Body of pancreas (tissue), 4 donors: ENCODE data around the gene HTR1E. TPM values are rescaled to one million over a fixed set of nuclear protein-coding genes. Genes with fewer than 3 reads are reported as not detected.
"Not testable (repeated sequence)": the region's sequence is repeated elsewhere in the genome, so short reads cannot be mapped to it uniquely, and the experiment has no call there.

Experiments
- ATAC-seq: fragments of 150-250 bp; one replicate; pipeline ENCODE4 v1.9.1; 2016
- DNase-seq, 4 donors: peaks; one replicate each; pipeline ENCODE4 v3.0.0-alpha.2; 2019
- H3K27ac ChIP-seq, 4 donors: fragments of 200-600 bp; sonication (generic); 1 replicate in 3 of 4; 2 replicates in 1 of 4; pipeline versions ENCODE4 v1.5.1 to v1.6.1; 2016 to 2019; ENCODE audit warnings: mild to moderate bottlenecking in 1 of 4, mixed read lengths in 1 of 4, moderate library complexity in 1 of 4
- H3K27me3 ChIP-seq, 2 donors: fragments of 200-600 bp; sonication (generic); one replicate each; pipeline ENCODE4 v1.6.0; 2016; ENCODE audit warnings: mild to moderate bottlenecking in 1 of 2
- H3K36me3 ChIP-seq, 2 donors: fragments of 200-600 bp; sonication (generic); replicated peaks in 1 of 2; 2 replicates each; pipeline ENCODE4 v1.5.1; 2016; ENCODE audit warnings: low read depth in 2 of 2; ENCODE audit not compliant: insufficient read depth in 1 of 2
- H3K4me1 ChIP-seq: fragments of 200-600 bp; sonication (generic); one replicate; pipeline ENCODE4 v1.6.0; 2016
- H3K4me3 ChIP-seq, 2 donors: fragments of 200-600 bp; sonication (generic); 1 replicate in 1 of 2; 2 replicates in 1 of 2; pipeline ENCODE4 v1.5.1; 2016 to 2019
- H3K9me3 ChIP-seq, 3 donors: fragments of 200-600 bp; sonication (generic); 1 replicate in 2 of 3; 2 replicates in 1 of 3; pipeline ENCODE4 v1.5.1; 2016
- CTCF ChIP-seq, 7 experiments: fragments of 450-650 bp in 4 of 7; fragments of 200-600 bp in 3 of 7; sonication (generic) in 3 of 7; IDR thresholded peaks; one replicate each; pipeline ENCODE4 v1.5.1; 2016 to 2019; ENCODE audit warnings: antibody characterized with exemption in 7 of 7
- POLR2A ChIP-seq, 3 donors: fragments of 450-650 bp; IDR thresholded peaks; one replicate each; pipeline ENCODE4 v1.6.1; 2016; ENCODE audit warnings: antibody characterized with exemption in 3 of 3, mild to moderate bottlenecking in 2 of 3
- WGBS, 2 donors: methylation state at CpG; one replicate each; pipeline ENCODE4 v1.1.5; 2017; 5-methylcytosine and 5-hydroxymethylcytosine counted together
- intact Hi-C: fragments of 100-400 bp; cut with DNase I; formaldehyde crosslinking; loops from one replicate; pipeline ENCODE4 v1.15.1; 2023
- total RNA-seq, 2 donors: library from RNA; depleted of rRNA; stranded (reverse); fragments of >200 nt; gene quantifications; one replicate each; pipeline ENCODE4 v1.1.0, GENCODE V29; 2016

HTR1E gene
- total RNA-seq, 2 donors from 2014 or later: not detected

DNA sequence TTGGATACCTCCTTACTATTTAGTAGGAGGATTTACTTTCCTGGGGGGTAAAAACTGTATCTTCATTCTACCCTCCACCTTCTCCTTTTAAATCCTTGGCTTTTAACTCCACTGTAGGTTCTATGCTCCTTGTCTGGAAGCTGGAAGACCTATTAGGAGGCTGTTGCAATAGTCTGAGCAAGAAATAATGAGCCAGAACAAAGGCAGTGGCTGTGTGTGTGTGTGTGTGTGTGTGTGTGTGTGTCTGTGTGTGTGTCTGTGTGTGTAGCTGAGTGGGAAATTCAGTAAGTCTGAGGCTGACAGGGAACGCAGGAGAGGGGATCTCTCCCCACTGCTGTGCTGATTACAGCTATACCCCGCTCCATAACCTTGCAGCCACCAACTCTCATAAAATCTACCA is 35.8 kb downstream of the HTR1E start:
- Histone ChIP-seq H3K36me3 (no peaks in the 10 kb centered on the region), H3K4me3 (no peak overlapping the region), H3K4me1 (peaks cover 7% of the 10 kb centered on the region), H3K27me3 (no peaks in the 10 kb centered on the region), H3K9me3 (no peaks in the 10 kb centered on the region), H3K27ac (no peak overlapping the region)
- no peak for ATAC-seq
- 77 to 84% methylated on average over 2 of the region's 2 CpGs for WGBS, 2 donors
- TF ChIP-seq CTCF (IDR thresholded peaks at IDR 0.05): no peak
- TF ChIP-seq POLR2A (IDR thresholded peaks at IDR 0.05): no peak
- DNase-seq: no peak
- intact Hi-C loops: no loop called here

GRCh38 chr6:86978251-86978650 is 40.9 kb downstream of the HTR1E start:
- intact Hi-C loops: no loop called here
- Histone ChIP-seq H3K36me3 (no peaks in the 10 kb centered on the region), H3K4me1 (no peaks in the 10 kb centered on the region), H3K27ac (no peak overlapping the region), H3K9me3 (no peaks in the 10 kb centered on the region), H3K4me3 (no peak overlapping the region), H3K27me3 (no peaks in the 10 kb centered on the region)
- WGBS, 2 donors: 91 to 92% methylated on average over 2 of the region's 2 CpGs
- ATAC-seq (no peak), DNase-seq (no peak)
- TF ChIP-seq CTCF (IDR thresholded peaks at IDR 0.05): no peak
- TF ChIP-seq POLR2A (IDR thresholded peaks at IDR 0.05): no peak

- DNase-seq (no peak), ATAC-seq (no peak)
- Histone ChIP-seq H3K27ac (no peak overlapping the region), H3K4me1 (no peaks in the 10 kb centered on the region), H3K27me3 (no peaks in the 10 kb centered on the region), H3K4me3 (no peak overlapping the region), H3K9me3 (no peaks in the 10 kb centered on the region), H3K36me3 (no peaks in the 10 kb centered on the region)
- TF ChIP-seq CTCF (IDR thresholded peaks at IDR 0.05) (no peak), POLR2A (IDR thresholded peaks at IDR 0.05) (no peak)
- intact Hi-C loops: no loop called here
These were observed 64.2 kb downstream of the HTR1E start for GRCh38 chr6:87001494-87001893.

GRCh38 chr6:87002391-87002790 is 65.1 kb downstream of the HTR1E start:
- H3K4me3 ChIP-seq, H3K27me3 ChIP-seq, H3K36me3 ChIP-seq, intact Hi-C loops, H3K27ac ChIP-seq, H3K9me3 ChIP-seq, H3K4me1 ChIP-seq, DNase-seq, ATAC-seq: not testable (repeated sequence)
- WGBS, 2 donors: 87 to 89% methylated on average over 4 of the region's 4 CpGs

DNA sequence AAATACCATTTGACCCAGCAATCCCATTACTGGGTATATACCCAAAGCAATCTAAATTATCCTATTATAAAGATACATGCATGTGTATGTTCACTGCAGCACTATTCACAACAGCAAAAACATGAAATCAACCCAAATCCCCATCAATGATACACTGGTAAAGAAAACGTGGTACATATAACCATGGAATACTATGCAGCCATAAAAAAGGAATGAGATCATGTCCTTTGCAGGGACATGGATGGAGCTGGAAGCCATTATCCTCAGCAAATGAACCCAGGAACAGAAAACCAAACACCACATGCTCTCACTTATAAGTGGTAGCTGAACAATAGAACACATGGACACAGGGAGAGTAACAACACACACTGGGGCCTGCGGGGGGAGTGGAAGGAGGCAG is 69.2 kb downstream of the HTR1E start:
- ATAC-seq: not testable (repeated sequence)

GRCh38 chr6:87009581-87009980 is 72.3 kb downstream of the HTR1E start:
- ATAC-seq, H3K27ac ChIP-seq, H3K27me3 ChIP-seq, H3K4me3 ChIP-seq, intact Hi-C loops, H3K4me1 ChIP-seq, H3K9me3 ChIP-seq, DNase-seq, H3K36me3 ChIP-seq: not testable (repeated sequence)
- WGBS, 2 donors: no CpG with 5 or more reads among the region's 34 CpGs

More for the DNA sequence above, 69.2 kb downstream of the HTR1E start:
- WGBS, 2 donors: 70 to 72% methylated on average over 2 of the region's 2 CpGs
- intact Hi-C loops, DNase-seq, H3K27ac ChIP-seq, H3K4me3 ChIP-seq, H3K9me3 ChIP-seq, H3K4me1 ChIP-seq, H3K36me3 ChIP-seq, H3K27me3 ChIP-seq: not testable (repeated sequence)
